Stimulated activated CD8-positive, alpha-beta memory T cell treated with anti-CD3 and anti-CD28 coated beads, Interleukin-12 subunit alpha, Interleukin-12 subunit beta, amount 100 ng/mL, for 1 hour (primary cell): Measurements from ENCODE around the gene CDH6.

Source experiments
- DNase-seq: peaks from one replicate; pipeline ENCODE4 v3.0.0-alpha.2; 2020; ENCODE audit warnings: low read depth

CDH6 gene

GRCh38 chr5:31251032-31251431 lies 57.5 kb downstream of the CDH6 start:
- no peak for DNase-seq

GRCh38 chr5:31255041-31255440 lies 61.6 kb downstream of the CDH6 start:
- no peak for DNase-seq

GRCh38 chr5:31268256-31268655 lies 74.8 kb downstream of the CDH6 start:
- no peak for DNase-seq

- no peak for DNase-seq
Observed at GRCh38 chr5:31268686-31269085, 75.2 kb downstream of the CDH6 start.

GRCh38 chr5:31269259-31269658 lies 75.8 kb downstream of the CDH6 start:
- DNase-seq, result no peak

GRCh38 chr5:31270396-31270795 lies 76.9 kb downstream of the CDH6 start:
- no peak for DNase-seq

GRCh38 chr5:31271567-31271966 lies 78.1 kb downstream of the CDH6 start:
- no peak for DNase-seq

- DNase-seq, result no peak
Observed at GRCh38 chr5:31273161-31273560, 79.7 kb downstream of the CDH6 start.

- no peak for DNase-seq
Observed at GRCh38 chr5:31273631-31274378, 80.3 kb downstream of the CDH6 start.

- DNase-seq, result no peak
Observed at GRCh38 chr5:31280210-31280609, 86.7 kb downstream of the CDH6 start.

- DNase-seq, result no peak
Observed at GRCh38 chr5:31283326-31283725, 89.8 kb downstream of the CDH6 start.

GRCh38 chr5:31285025-31285424 lies 91.5 kb downstream of the CDH6 start:
- DNase-seq, result no peak

- no peak for DNase-seq
Observed at GRCh38 chr5:31287985-31288384, 94.5 kb downstream of the CDH6 start.

GRCh38 chr5:31289429-31289828 lies 95.9 kb downstream of the CDH6 start:
- DNase-seq, result no peak

- no peak for DNase-seq
Observed at GRCh38 chr5:31291323-31291854, 97.9 kb downstream of the CDH6 start.

GRCh38 chr5:31300501-31300900 lies 107.0 kb downstream of the CDH6 start:
- no peak for DNase-seq

- DNase-seq, result no peak
Observed at GRCh38 chr5:31301833-31302232, 108.3 kb downstream of the CDH6 start.

- DNase-seq, result no peak
Observed at GRCh38 chr5:31303688-31304087, 110.2 kb downstream of the CDH6 start.

- no peak for DNase-seq
Observed at GRCh38 chr5:31317665-31318064, 124.2 kb downstream of the CDH6 start.

- no peak for DNase-seq
Observed at GRCh38 chr5:31319335-31319734, 125.8 kb downstream of the CDH6 start.

- DNase-seq, result no peak
Observed at GRCh38 chr5:31322946-31323345, 129.5 kb downstream of the CDH6 start.

GRCh38 chr5:31324842-31325241 lies 131.4 kb downstream of the CDH6 start:
- DNase-seq, result no peak

- DNase-seq, result no peak
Observed at GRCh38 chr5:31328040-31328733, 134.7 kb downstream of the CDH6 start.

GRCh38 chr5:31329715-31330114 lies 136.2 kb downstream of the CDH6 start:
- DNase-seq, result no peak
